GM12878 (cell line): ENCODE measurements around the gene C21orf91.

Experiments used
- BACH1 ChIP-seq: fragments of 450-650 bp; IDR thresholded peaks from 2 replicates; pipeline ENCODE4 v1.6.1; 2017; ENCODE audit warnings: mild to moderate bottlenecking, borderline replicate concordance
- CTCF ChIP-seq, 3 experiments: IDR thresholded peaks in 2 of 3; conservative IDR thresholded peaks in 1 of 3; 2 replicates each; pipeline ENCODE4 v1.5.1; 2011; ENCODE audit warnings: low read depth in 3 of 3, low read length in 3 of 3, mild to moderate bottlenecking in 3 of 3, control low read depth in 2 of 3, moderate library complexity in 2 of 3, inconsistent platforms in 1 of 3, mixed read lengths in 1 of 3; ENCODE audit not compliant: control insufficient read depth in 2 of 3, insufficient read depth in 1 of 3; ENCODE audit errors: extremely low read depth in 1 of 3
- POLR2A ChIP-seq: IDR thresholded peaks from 2 replicates; pipeline ENCODE4 v1.6.1; 2011; ENCODE audit warnings: low read depth, mild to moderate bottlenecking, low read length
- ZBTB33 ChIP-seq: fragments of 450-650 bp; IDR thresholded peaks from 2 replicates; pipeline ENCODE4 v1.6.1; 2017; ENCODE audit warnings: mild to moderate bottlenecking

GRCh38 chr21:17753736-17754135 lies 65.4 kb downstream of the C21orf91 start:
- TF ChIP-seq POLR2A: no peak
- no peak for TF ChIP-seq ZBTB33
- no peak for TF ChIP-seq BACH1
- no peak for TF ChIP-seq CTCF (IDR thresholded peaks at IDR 0.05 in 2 of 3, conservative IDR thresholded peaks at IDR 0.05 in 1 of 3; ENCODE audit: control insufficient read depth in 2 of 3, extremely low read depth in 1 of 3, insufficient read depth in 1 of 3, low read depth in 3 of 3, low read length in 3 of 3)
